Erythroblast (primary cell): ENCODE data around the gene PSMB2.

ENCODE experiments used
- GATA1 ChIP-seq: IDR thresholded peaks from 2 replicates; pipeline ENCODE4 v1.6.1; 2011; ENCODE audit warnings: low read depth, mild to moderate bottlenecking, control low read depth, low read length, moderate library complexity
- POLR2A ChIP-seq: IDR thresholded peaks from 2 replicates; pipeline ENCODE4 v1.6.1; 2011; ENCODE audit warnings: mild to moderate bottlenecking, low read length

DNA sequence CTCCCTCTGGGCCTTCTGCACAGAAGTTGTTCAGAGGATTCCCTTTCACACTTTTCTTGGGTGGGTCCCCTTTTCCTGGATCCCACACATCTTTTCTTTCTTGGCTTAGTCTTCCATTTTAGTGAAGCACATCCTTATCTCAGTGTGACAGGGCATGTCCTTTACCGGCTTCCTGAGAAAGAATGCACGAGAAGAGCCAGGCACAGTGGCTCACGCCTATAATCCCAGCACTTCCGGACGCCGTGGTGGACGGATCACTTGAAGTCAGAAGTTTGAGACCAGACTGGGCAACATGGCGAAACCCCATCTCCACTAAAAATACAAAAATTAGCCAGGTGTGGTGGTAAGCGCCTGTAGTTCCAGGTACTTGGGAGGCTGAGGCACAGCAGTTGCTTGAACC is 22.1 kb upstream of the PSMB2 start:
- TF ChIP-seq POLR2A: no peak
- no peak for TF ChIP-seq GATA1
